GM23338 (cell line): ENCODE data around the gene RP2. TPM values are rescaled to one million over a fixed set of nuclear protein-coding genes. Genes with fewer than 3 reads are reported as not detected.

Source experiments
- ATAC-seq: fragments of 200-7000 bp; cut with Tn5 transposase; 3 replicates; pipeline ENCODE4 v1.9.1; 2020
- DNase-seq: peaks from one replicate; pipeline ENCODE4 v3.0.0-alpha.2; 2015; ENCODE audit warnings: low spot score
- H2AFZ ChIP-seq: fragments of 200-600 bp; sonication (generic); 2 replicates; pipeline ENCODE4 v1.8.0; 2016; ENCODE audit warnings: antibody characterized with exemption, mild to moderate bottlenecking, moderate library complexity
- H3F3A ChIP-seq: fragments of 200-600 bp; sonication (generic); replicated peaks from 2 replicates; pipeline ENCODE4 v1.8.0; 2017; ENCODE audit warnings: antibody characterized with exemption, mixed run types, low read depth
- H3K27ac ChIP-seq: fragments of 200-600 bp; sonication (generic); 2 replicates; pipeline ENCODE4 v1.6.1; 2016; ENCODE audit warnings: low read depth
- H3K27me3 ChIP-seq: fragments of 200-600 bp; sonication (generic); 2 replicates; pipeline ENCODE4 v1.8.0; 2016; ENCODE audit warnings: mild to moderate bottlenecking, mixed run types, moderate library complexity; ENCODE audit not compliant: insufficient read depth
- H3K36me3 ChIP-seq: fragments of 200-600 bp; sonication (generic); 2 replicates; pipeline ENCODE4 v1.8.0; 2016; ENCODE audit warnings: mild to moderate bottlenecking; ENCODE audit not compliant: insufficient read depth
- H3K4me1 ChIP-seq: fragments of 200-600 bp; sonication (generic); 2 replicates; pipeline ENCODE4 v1.8.0; 2016; ENCODE audit warnings: mild to moderate bottlenecking, moderate library complexity; ENCODE audit not compliant: insufficient read depth
- H3K4me2 ChIP-seq: fragments of 200-600 bp; sonication (generic); 2 replicates; pipeline ENCODE4 v1.7.1; 2017; ENCODE audit warnings: mixed run types
- H3K4me3 ChIP-seq: fragments of 200-600 bp; sonication (generic); 2 replicates; pipeline ENCODE4 v1.6.1; 2016; ENCODE audit warnings: mixed run types
- H3K79me2 ChIP-seq: fragments of 200-600 bp; sonication (generic); replicated peaks from 2 replicates; pipeline ENCODE4 v1.8.0; 2017; ENCODE audit warnings: mild to moderate bottlenecking; ENCODE audit not compliant: insufficient read depth
- H3K9me2 ChIP-seq: fragments of 200-600 bp; sonication (generic); 2 replicates; pipeline ENCODE4 v1.8.0; 2017; ENCODE audit not compliant: insufficient read depth
- H4K20me1 ChIP-seq: fragments of 200-600 bp; sonication (generic); replicated peaks from 2 replicates; pipeline ENCODE4 v1.8.0; 2017; ENCODE audit warnings: mild to moderate bottlenecking; ENCODE audit not compliant: insufficient read depth
- H3K27ac Mint-ChIP-seq: 2 replicates; pipeline ENCODE4 v1.8.0; 2020; ENCODE audit warnings: inconsistent platforms, mild to moderate bottlenecking, moderate library complexity, mixed read lengths
- H3K27me3 Mint-ChIP-seq: 3 replicates; pipeline ENCODE4 v1.8.0; 2022; ENCODE audit warnings: low read depth, mild to moderate bottlenecking, moderate library complexity, mixed read lengths, inconsistent platforms; ENCODE audit not compliant: insufficient read depth, poor library complexity
- H3K36me3 Mint-ChIP-seq: 3 replicates; pipeline ENCODE4 v1.8.0; 2021; ENCODE audit warnings: low read depth, mild to moderate bottlenecking, inconsistent platforms, moderate library complexity, mixed read lengths
- H3K4me1 Mint-ChIP-seq: 3 replicates; pipeline ENCODE4 v1.8.0; 2020; ENCODE audit warnings: mild to moderate bottlenecking, inconsistent platforms, mixed read lengths
- H3K4me3 Mint-ChIP-seq: 3 replicates; pipeline ENCODE4 v1.8.0; 2021; ENCODE audit warnings: moderate library complexity, mild to moderate bottlenecking, inconsistent platforms, mixed read lengths
- H3K9me3 Mint-ChIP-seq: 3 replicates; pipeline ENCODE4 v1.8.0; 2020; ENCODE audit warnings: moderate library complexity, mild to moderate bottlenecking, inconsistent platforms, mixed read lengths
- CREB1 ChIP-seq: fragments of 250-450 bp; sonication (Bioruptor Pico); IDR thresholded peaks from 2 replicates; pipeline ENCODE4 v1.5.0; 2020; ENCODE audit warnings: low read depth, mild to moderate bottlenecking, moderate library complexity
- EZH2 ChIP-seq: fragments of 200-600 bp; sonication (generic); IDR thresholded peaks from one replicate; pipeline ENCODE4 v1.8.0; 2017; ENCODE audit warnings: antibody characterized with exemption, mild to moderate bottlenecking, low read depth; ENCODE audit not compliant: unreplicated experiment
- EZH2phosphoT487 ChIP-seq: fragments of 200-600 bp; sonication (generic); IDR thresholded peaks from one replicate; pipeline ENCODE4 v1.8.1; 2018; ENCODE audit warnings: antibody characterized with exemption; ENCODE audit not compliant: unreplicated experiment
- JUNB ChIP-seq: IDR thresholded peaks from one replicate; pipeline ENCODE4 v1.6.1; 2016; ENCODE audit warnings: antibody characterized with exemption; ENCODE audit not compliant: unreplicated experiment
- ZNF114 ChIP-seq: fragments of 250-450 bp; sonication (Bioruptor Pico); IDR thresholded peaks from 2 replicates; pipeline ENCODE4 v1.5.0; 2020; ENCODE audit warnings: mild to moderate bottlenecking, moderate library complexity
- ZNF331 ChIP-seq: fragments of 250-450 bp; sonication (Bioruptor Pico); IDR thresholded peaks from 2 replicates; pipeline ENCODE4 v1.5.0; 2020; ENCODE audit warnings: low read depth, mild to moderate bottlenecking, moderate library complexity
- polyA plus RNA-seq: library from polyadenylated mRNA; unstranded; fragments of >200 nt; fragmentation: Nextera tagmentation; extraction: Ambion mirVana; gene quantifications from 2 replicates; pipeline ENCODE4 v1.2.1, GENCODE V29; 2016
- total RNA-seq: library from RNA; depleted of rRNA; stranded (reverse); fragments of >200 nt; shearing (Covaris generic); gene quantifications from 2 replicates; pipeline ENCODE4 v1.2.3, GENCODE V29; 2014
- TF ChIP-seq, protein P1 (sequence below): IDR thresholded peaks from one replicate; pipeline ENCODE4 v1.6.1; 2018; ENCODE audit warnings: antibody characterized with exemption; ENCODE audit not compliant: unreplicated experiment
- TF ChIP-seq, protein P2 (sequence below), 2 experiments: fragments of 200-600 bp in 1 of 2; sonication (generic) in 1 of 2; conservative IDR thresholded peaks; 2 replicates each; pipeline versions ENCODE4 v1.5.1 to v1.6.1; 2016 to 2017; ENCODE audit warnings: antibody characterized with exemption in 2 of 2, low read depth in 2 of 2, mild to moderate bottlenecking in 2 of 2, moderate library complexity in 1 of 2

RP2 gene
- total and polyA plus RNA-seq, 2 experiments from 2014 or later = 4.5 to 12.1 TPM

- TF ChIP-seq, protein P1, sequence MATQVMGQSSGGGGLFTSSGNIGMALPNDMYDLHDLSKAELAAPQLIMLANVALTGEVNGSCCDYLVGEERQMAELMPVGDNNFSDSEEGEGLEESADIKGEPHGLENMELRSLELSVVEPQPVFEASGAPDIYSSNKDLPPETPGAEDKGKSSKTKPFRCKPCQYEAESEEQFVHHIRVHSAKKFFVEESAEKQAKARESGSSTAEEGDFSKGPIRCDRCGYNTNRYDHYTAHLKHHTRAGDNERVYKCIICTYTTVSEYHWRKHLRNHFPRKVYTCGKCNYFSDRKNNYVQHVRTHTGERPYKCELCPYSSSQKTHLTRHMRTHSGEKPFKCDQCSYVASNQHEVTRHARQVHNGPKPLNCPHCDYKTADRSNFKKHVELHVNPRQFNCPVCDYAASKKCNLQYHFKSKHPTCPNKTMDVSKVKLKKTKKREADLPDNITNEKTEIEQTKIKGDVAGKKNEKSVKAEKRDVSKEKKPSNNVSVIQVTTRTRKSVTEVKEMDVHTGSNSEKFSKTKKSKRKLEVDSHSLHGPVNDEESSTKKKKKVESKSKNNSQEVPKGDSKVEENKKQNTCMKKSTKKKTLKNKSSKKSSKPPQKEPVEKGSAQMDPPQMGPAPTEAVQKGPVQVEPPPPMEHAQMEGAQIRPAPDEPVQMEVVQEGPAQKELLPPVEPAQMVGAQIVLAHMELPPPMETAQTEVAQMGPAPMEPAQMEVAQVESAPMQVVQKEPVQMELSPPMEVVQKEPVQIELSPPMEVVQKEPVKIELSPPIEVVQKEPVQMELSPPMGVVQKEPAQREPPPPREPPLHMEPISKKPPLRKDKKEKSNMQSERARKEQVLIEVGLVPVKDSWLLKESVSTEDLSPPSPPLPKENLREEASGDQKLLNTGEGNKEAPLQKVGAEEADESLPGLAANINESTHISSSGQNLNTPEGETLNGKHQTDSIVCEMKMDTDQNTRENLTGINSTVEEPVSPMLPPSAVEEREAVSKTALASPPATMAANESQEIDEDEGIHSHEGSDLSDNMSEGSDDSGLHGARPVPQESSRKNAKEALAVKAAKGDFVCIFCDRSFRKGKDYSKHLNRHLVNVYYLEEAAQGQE = no peak
- TF ChIP-seq ZNF114 (CRISPR knock-in tag) (no peak), ZNF331 (CRISPR knock-in tag) (no peak), CREB1 (CRISPR knock-in tag) (no peak)
Observed at GRCh38 chrX:46788902-46789301, 47.9 kb upstream of the RP2 start (continued).

GRCh38 chrX:46791927-46792809 is 44.7 kb upstream of the RP2 start:
- Histone ChIP-seq H2AFZ (peak overlapping the region; percentile 34; the same call in 1 of the 2 replicates), H3K36me3 (no peaks in the 10 kb centered on the region), H3F3A (no peaks in the 10 kb centered on the region), H3K27ac (no peak overlapping the region), H4K20me1 (no peaks in the 10 kb centered on the region), H3K79me2 (no peaks in the 10 kb centered on the region), H3K4me2 (no peak overlapping the region), H3K9me2 (no peaks in the 10 kb centered on the region), H3K27me3 (no peaks in the 10 kb centered on the region), H3K4me3 (no peak overlapping the region), H3K4me1 (peaks cover 7% of the 10 kb centered on the region; the same call in 1 of the 2 replicates)
- Mint-ChIP-seq H3K9me3 (no peaks in the 10 kb centered on the region), H3K27me3 (no peaks in the 10 kb centered on the region), H3K27ac (no peak overlapping the region), H3K36me3 (no peaks in the 10 kb centered on the region), H3K4me3 (no peak overlapping the region), H3K4me1 (peaks cover 12% of the 10 kb centered on the region; the same call in 2 of the 3 replicates)
- TF ChIP-seq CREB1 (CRISPR knock-in tag) (0 out of 2 replicates have a peak, but pooled peaks have one; percentile 19), EZH2phosphoT487 (no peak)
- ATAC-seq (peak; percentile 61; the same call in 2 of the 3 replicates), DNase-seq (peak; percentile 45)

- no peaks in the 10 kb centered on the region for H4K20me1 ChIP-seq
- H3K4me3 Mint-ChIP-seq = no peak overlapping the region
- no peaks in the 10 kb centered on the region for H3K27me3 Mint-ChIP-seq
- no peaks in the 10 kb centered on the region for H3K27me3 ChIP-seq
- H3K4me1 ChIP-seq = peaks cover 7% of the 10 kb centered on the region; the same call in 1 of the 2 replicates
- no peaks in the 10 kb centered on the region for H3K9me3 Mint-ChIP-seq
- no peak for DNase-seq
- no peaks in the 10 kb centered on the region for H3F3A ChIP-seq
- no peak overlapping the region for H3K27ac Mint-ChIP-seq
- no peak overlapping the region for H2AFZ ChIP-seq
- no peaks in the 10 kb centered on the region for H3K79me2 ChIP-seq
- ATAC-seq = no peak
- no peak overlapping the region for H3K27ac ChIP-seq
- no peaks in the 10 kb centered on the region for H3K36me3 ChIP-seq
- H3K9me2 ChIP-seq = no peaks in the 10 kb centered on the region
- no peak overlapping the region for H3K4me2 ChIP-seq
- peaks cover 12% of the 10 kb centered on the region; the same call in 2 of the 3 replicates for H3K4me1 Mint-ChIP-seq
- no peak overlapping the region for H3K4me3 ChIP-seq
- H3K36me3 Mint-ChIP-seq = no peaks in the 10 kb centered on the region
- TF ChIP-seq, protein P2, sequence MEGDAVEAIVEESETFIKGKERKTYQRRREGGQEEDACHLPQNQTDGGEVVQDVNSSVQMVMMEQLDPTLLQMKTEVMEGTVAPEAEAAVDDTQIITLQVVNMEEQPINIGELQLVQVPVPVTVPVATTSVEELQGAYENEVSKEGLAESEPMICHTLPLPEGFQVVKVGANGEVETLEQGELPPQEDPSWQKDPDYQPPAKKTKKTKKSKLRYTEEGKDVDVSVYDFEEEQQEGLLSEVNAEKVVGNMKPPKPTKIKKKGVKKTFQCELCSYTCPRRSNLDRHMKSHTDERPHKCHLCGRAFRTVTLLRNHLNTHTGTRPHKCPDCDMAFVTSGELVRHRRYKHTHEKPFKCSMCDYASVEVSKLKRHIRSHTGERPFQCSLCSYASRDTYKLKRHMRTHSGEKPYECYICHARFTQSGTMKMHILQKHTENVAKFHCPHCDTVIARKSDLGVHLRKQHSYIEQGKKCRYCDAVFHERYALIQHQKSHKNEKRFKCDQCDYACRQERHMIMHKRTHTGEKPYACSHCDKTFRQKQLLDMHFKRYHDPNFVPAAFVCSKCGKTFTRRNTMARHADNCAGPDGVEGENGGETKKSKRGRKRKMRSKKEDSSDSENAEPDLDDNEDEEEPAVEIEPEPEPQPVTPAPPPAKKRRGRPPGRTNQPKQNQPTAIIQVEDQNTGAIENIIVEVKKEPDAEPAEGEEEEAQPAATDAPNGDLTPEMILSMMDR (conservative IDR thresholded peaks at IDR 0.05; ENCODE audit: low read depth in 2 of 2) = no peak
- no peak for TF ChIP-seq ZNF331 (CRISPR knock-in tag)
- no peak for TF ChIP-seq EZH2phosphoT487
- TF ChIP-seq EZH2 = no peak
- TF ChIP-seq CREB1 (CRISPR knock-in tag) = no peak
- no peak for TF ChIP-seq JUNB
Observed at GRCh38 chrX:46792810-46793188, 44.0 kb upstream of the RP2 start.
